Progenitor cell of endocrine pancreas (in vitro differentiated cells): ENCODE results near the gene MSS51. TPM values are rescaled to one million over a fixed set of nuclear protein-coding genes. Genes with fewer than 3 reads are reported as not detected.

ENCODE experiments used
- DNase-seq: peaks from one replicate; pipeline ENCODE4 v3.0.0; 2021; ENCODE audit warnings: low spot score; ENCODE audit not compliant: unreplicated experiment
- H3K27ac Mint-ChIP-seq: 2 replicates; pipeline ENCODE4 v1.8.0; 2021; ENCODE audit warnings: mild to moderate bottlenecking, moderate library complexity, mixed read lengths
- H3K27me3 Mint-ChIP-seq: 2 replicates; pipeline ENCODE4 v1.8.0; 2021; ENCODE audit warnings: mixed read lengths
- H3K36me3 Mint-ChIP-seq: 2 replicates; pipeline ENCODE4 v1.8.0; 2022; ENCODE audit warnings: mixed read lengths; ENCODE audit not compliant: insufficient read depth
- H3K4me1 Mint-ChIP-seq: 2 replicates; pipeline ENCODE4 v1.8.0; 2021; ENCODE audit warnings: low read depth, mixed read lengths
- H3K4me3 Mint-ChIP-seq: 2 replicates; pipeline ENCODE4 v1.8.0; 2021; ENCODE audit warnings: low read depth, mild to moderate bottlenecking, moderate library complexity, mixed read lengths
- H3K9me3 Mint-ChIP-seq: 2 replicates; pipeline ENCODE4 v1.8.0; 2021; ENCODE audit warnings: low read depth, mixed read lengths
- CTCF ChIP-seq: fragments of 200-600 bp; sonication (generic); IDR thresholded peaks from one replicate; pipeline ENCODE4 v1.5.0; 2021; ENCODE audit warnings: antibody characterized with exemption, mild to moderate bottlenecking; ENCODE audit not compliant: unreplicated experiment
- total RNA-seq: library from RNA; stranded (reverse); gene quantifications from 2 replicates; pipeline ENCODE4 v1.2.1, GENCODE V29; 2021

The MSS51 gene
- total RNA-seq, 1 donor from 2014 or later: 5.1 TPM

DNA sequence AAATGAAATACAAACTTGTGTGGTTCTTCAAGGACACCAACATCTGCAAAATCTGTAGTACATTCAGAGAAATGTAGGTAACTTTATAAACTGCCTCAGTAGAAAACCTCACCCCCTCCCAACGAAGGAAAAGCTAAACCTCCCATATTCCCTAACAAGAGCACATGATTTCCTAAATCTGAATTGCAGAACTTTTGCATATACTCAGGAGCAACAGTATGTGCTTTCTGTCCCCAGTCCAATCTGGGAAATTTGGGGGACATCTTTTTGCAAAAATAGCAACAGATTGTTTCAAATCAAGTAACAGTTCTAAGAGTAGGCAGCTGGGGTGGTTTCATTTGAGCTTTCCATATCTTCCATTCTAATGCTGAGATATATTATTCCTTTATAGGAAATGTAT is 15.8 kb upstream of the MSS51 start:
- Mint-ChIP-seq H3K36me3 (peaks cover 11% of the 10 kb centered on the region), H3K4me3 (no peak overlapping the region), H3K27me3 (no peaks in the 10 kb centered on the region), H3K4me1 (no peaks in the 10 kb centered on the region), H3K27ac (no peak overlapping the region), H3K9me3 (no peaks in the 10 kb centered on the region)
- no peak for DNase-seq
- TF ChIP-seq CTCF: no peak

GRCh38 chr10:73448384-73448783 is 15.0 kb upstream of the MSS51 start:
- Mint-ChIP-seq H3K36me3 (peaks cover 8% of the 10 kb centered on the region), H3K27ac (no peak overlapping the region), H3K9me3 (no peaks in the 10 kb centered on the region), H3K4me1 (no peaks in the 10 kb centered on the region), H3K27me3 (no peaks in the 10 kb centered on the region), H3K4me3 (no peak overlapping the region)
- no peak for TF ChIP-seq CTCF
- no peak for DNase-seq

GRCh38 chr10:73446926-73447325 is 13.6 kb upstream of the MSS51 start:
- no peak for TF ChIP-seq CTCF
- DNase-seq: no peak
- Mint-ChIP-seq H3K4me1 (no peaks in the 10 kb centered on the region), H3K4me3 (no peak overlapping the region), H3K27me3 (no peaks in the 10 kb centered on the region), H3K36me3 (peaks cover 7% of the 10 kb centered on the region), H3K9me3 (no peaks in the 10 kb centered on the region), H3K27ac (no peak overlapping the region)

GRCh38 chr10:73444457-73444856 is 11.1 kb upstream of the MSS51 start:
- Mint-ChIP-seq H3K4me3 (no peak overlapping the region), H3K27ac (no peak overlapping the region), H3K36me3 (peaks cover 7% of the 10 kb centered on the region), H3K9me3 (no peaks in the 10 kb centered on the region), H3K27me3 (no peaks in the 10 kb centered on the region), H3K4me1 (no peaks in the 10 kb centered on the region)
- no peak for TF ChIP-seq CTCF
- DNase-seq: no peak

GRCh38 chr10:73439605-73440312 is 6.4 kb upstream of the MSS51 start:
- H3K4me1 Mint-ChIP-seq: peaks cover 6% of the 10 kb centered on the region
- no peak for TF ChIP-seq CTCF
- H3K36me3 Mint-ChIP-seq: peaks cover 4% of the 10 kb centered on the region
- no peaks in the 10 kb centered on the region for H3K9me3 Mint-ChIP-seq
- H3K27me3 Mint-ChIP-seq: no peaks in the 10 kb centered on the region
- no peak for DNase-seq
- no peak overlapping the region for H3K27ac Mint-ChIP-seq
- H3K4me3 Mint-ChIP-seq: no peak overlapping the region
